HEK293T (cell line): ENCODE data around the gene PDXK.

Experiments used
- CTCF ChIA-PET: fragments of 350-600 bp; formaldehyde crosslinking; extraction: SDS; loops from one replicate; lab custom pipeline; 2021; ENCODE audit warnings: antibody characterized with exemption, inconsistent platforms; lab: Yijun Ruan, JAX
- POLR2A ChIA-PET: fragments of 350-600 bp; formaldehyde crosslinking; extraction: SDS; loops from one replicate; lab custom pipeline; 2020; ENCODE audit warnings: antibody characterized with exemption, inconsistent platforms; lab: Yijun Ruan, JAX
- DNase-seq: peaks from one replicate; pipeline ENCODE4 v3.0.0; 2012; ENCODE audit warnings: mixed read lengths; ENCODE audit errors: extremely low spot score
- ARNT ChIP-seq: fragments of 450-650 bp; IDR thresholded peaks from 2 replicates; pipeline ENCODE4 v1.6.1; 2017; ENCODE audit warnings: mild to moderate bottlenecking
- BHLHE40 ChIP-seq: fragments of 450-650 bp; IDR thresholded peaks from 2 replicates; pipeline ENCODE4 v1.6.1; 2016; ENCODE audit warnings: mild to moderate bottlenecking, moderate library complexity, borderline replicate concordance
- CTBP1 ChIP-seq: fragments of 450-650 bp; IDR thresholded peaks from 2 replicates; pipeline ENCODE4 v1.6.1; 2016; ENCODE audit warnings: borderline replicate concordance
- ELF4 ChIP-seq: fragments of 450-650 bp; IDR thresholded peaks from 2 replicates; pipeline ENCODE4 v1.6.1; 2017; ENCODE audit warnings: antibody characterized with exemption
- FOXA1 ChIP-seq: fragments of 450-650 bp; IDR thresholded peaks from 2 replicates; pipeline ENCODE4 v1.6.1; 2016; ENCODE audit warnings: mild to moderate bottlenecking
- FOXK2 ChIP-seq: fragments of 450-650 bp; IDR thresholded peaks from 2 replicates; pipeline ENCODE4 v1.6.1; 2016; ENCODE audit warnings: mild to moderate bottlenecking
- FOXM1 ChIP-seq: fragments of 450-650 bp; IDR thresholded peaks from 2 replicates; pipeline ENCODE4 v1.6.1; 2017; ENCODE audit warnings: mild to moderate bottlenecking, borderline replicate concordance
- HDGF ChIP-seq: fragments of 450-650 bp; IDR thresholded peaks from 2 replicates; pipeline ENCODE4 v1.6.1; 2017; ENCODE audit warnings: antibody characterized with exemption, borderline replicate concordance
- L3MBTL2 ChIP-seq: fragments of 450-650 bp; conservative IDR thresholded peaks from 2 replicates; pipeline ENCODE4 v1.6.1; 2016; ENCODE audit warnings: mild to moderate bottlenecking
- LEF1 ChIP-seq: fragments of 450-650 bp; IDR thresholded peaks from 2 replicates; pipeline ENCODE4 v1.6.1; 2017; ENCODE audit warnings: mild to moderate bottlenecking, borderline replicate concordance
- NFRKB ChIP-seq: fragments of 450-650 bp; IDR thresholded peaks from 2 replicates; pipeline ENCODE4 v1.6.1; 2016; ENCODE audit warnings: mild to moderate bottlenecking, moderate library complexity
- SP1 ChIP-seq: fragments of 450-650 bp; IDR thresholded peaks from 2 replicates; pipeline ENCODE4 v1.6.1; 2017
- SUZ12 ChIP-seq: fragments of 450-650 bp; IDR thresholded peaks from 2 replicates; pipeline ENCODE4 v1.6.1; 2016; ENCODE audit warnings: mild to moderate bottlenecking
- TARDBP ChIP-seq: fragments of 450-650 bp; IDR thresholded peaks from 2 replicates; pipeline ENCODE4 v1.6.1; 2016
- ZNF384 ChIP-seq: fragments of 450-650 bp; IDR thresholded peaks from 2 replicates; pipeline ENCODE4 v1.6.1; 2016
- TF ChIP-seq, protein P1 (sequence below): fragments of 450-650 bp; IDR thresholded peaks from 2 replicates; pipeline ENCODE4 v1.6.1; 2016

The PDXK gene

DNA sequence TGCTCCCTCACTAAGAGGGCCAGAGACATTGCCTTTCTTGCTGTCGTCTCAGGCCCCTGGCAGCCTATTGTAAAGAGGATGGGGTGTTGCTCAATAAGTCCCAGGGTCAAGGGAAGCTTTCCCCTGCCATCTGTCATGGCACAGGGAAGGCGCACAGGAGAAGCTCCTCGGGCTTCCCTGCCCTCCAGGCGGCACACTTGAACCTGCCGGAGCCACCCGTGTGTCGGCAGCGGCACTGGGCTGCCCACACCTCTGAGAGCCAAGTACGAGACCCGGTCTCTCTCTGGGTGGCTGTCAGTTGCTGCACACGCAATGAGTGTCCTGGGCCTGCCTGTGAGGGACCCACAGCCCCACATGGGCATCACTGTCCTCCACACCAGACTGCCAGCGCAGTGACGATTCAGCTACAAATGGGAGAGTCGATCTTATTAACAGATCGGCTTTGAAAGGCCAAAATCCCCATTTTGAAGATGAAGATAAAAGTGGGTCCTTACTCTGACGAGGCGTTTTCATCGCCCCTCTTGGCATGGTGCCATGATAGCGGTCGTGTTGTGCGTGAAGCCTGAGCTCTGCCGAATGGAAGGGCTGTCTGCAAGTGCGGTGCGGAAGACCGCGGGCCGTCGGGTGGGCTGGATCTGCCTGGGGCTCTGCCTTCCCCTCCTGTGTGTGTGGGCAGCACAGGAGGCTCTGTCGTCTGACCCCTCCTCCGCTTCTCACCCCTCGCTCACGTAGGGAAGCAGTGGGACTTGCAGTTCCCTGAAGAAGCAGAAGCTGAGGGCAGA is 29.2 kb upstream of the PDXK start:
- ChIA-PET POLR2A (no interaction called here), CTCF (no interaction called here)
- no peak for DNase-seq
- no peak for TF ChIP-seq LEF1
- no peak for TF ChIP-seq BHLHE40

DNA sequence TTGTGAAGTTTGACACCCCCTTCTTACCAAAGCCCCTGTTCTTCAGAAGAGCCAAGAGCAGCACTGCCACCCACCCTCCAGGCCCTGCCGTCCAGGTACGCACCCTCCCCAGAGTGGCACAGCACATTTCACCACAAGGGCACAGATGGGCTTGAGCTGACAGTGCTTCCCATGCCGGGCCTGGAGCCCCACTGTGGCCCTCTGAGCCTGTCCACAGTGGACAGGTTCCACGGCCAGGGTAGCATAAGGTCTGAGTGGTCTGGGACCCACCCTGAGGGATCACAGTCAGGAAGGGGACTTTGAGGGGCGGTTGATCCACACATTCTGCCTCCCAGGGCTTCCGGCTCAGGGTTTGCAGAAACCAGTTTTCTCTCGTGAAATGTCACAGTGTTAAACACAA is 28.6 kb upstream of the PDXK start:
- ChIA-PET POLR2A (no interaction called here), CTCF (no interaction called here)
- DNase-seq, result no peak
- TF ChIP-seq ELF4 (no peak), SUZ12 (no peak), SP1 (no peak), FOXA1 (no peak), ZNF384 (no peak), FOXM1 (no peak), ARNT (no peak), CTBP1 (no peak), NFRKB (no peak), TARDBP (no peak), FOXK2 (no peak), BHLHE40 (no peak), LEF1 (no peak), L3MBTL2 (no peak), HDGF (no peak)
- TF ChIP-seq, protein P1, sequence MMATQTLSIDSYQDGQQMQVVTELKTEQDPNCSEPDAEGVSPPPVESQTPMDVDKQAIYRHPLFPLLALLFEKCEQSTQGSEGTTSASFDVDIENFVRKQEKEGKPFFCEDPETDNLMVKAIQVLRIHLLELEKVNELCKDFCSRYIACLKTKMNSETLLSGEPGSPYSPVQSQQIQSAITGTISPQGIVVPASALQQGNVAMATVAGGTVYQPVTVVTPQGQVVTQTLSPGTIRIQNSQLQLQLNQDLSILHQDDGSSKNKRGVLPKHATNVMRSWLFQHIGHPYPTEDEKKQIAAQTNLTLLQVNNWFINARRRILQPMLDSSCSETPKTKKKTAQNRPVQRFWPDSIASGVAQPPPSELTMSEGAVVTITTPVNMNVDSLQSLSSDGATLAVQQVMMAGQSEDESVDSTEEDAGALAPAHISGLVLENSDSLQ, result no peak

DNA sequence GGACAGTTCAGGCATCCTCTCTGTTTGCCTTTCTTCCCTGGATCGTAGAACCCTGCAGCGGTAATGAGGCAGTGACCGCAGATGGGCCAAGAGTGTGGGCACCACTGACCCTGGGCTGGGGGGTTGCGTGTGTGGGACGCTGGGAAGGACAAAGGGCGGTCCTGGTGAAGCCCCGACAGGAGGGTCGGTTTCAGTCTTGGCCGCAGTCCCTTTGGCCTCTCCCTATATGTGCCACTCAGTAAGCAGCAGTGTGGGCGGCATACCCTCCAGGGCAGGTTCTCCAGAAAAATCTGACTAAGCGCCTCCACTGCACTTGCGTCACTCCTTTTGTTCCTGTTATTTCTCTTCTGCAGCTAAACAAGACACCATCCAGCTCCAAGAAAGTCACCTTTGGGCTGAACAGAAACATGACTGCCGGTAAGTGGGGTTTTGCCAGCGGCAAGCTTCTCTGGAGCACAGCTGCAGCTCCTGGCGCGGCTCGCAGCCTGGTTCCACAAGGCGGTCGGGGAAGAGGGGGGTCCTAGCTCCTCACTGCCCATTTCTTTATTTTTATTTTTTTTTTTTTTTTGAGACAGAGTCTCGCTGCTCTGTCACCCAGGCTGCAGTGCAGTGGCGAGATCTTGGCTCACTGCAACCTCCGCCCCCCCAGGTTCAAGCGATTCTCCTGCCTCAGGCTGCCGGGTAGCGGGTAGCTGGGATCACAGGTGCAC is 27.7 kb upstream of the PDXK start:
- ChIA-PET POLR2A (no interaction called here), CTCF (no interaction called here)
- DNase-seq, result no peak
- no peak for TF ChIP-seq ZNF384
- no peak for TF ChIP-seq SUZ12
- TF ChIP-seq, protein P1, result no peak
- TF ChIP-seq SP1, result no peak
- no peak for TF ChIP-seq FOXA1

DNA sequence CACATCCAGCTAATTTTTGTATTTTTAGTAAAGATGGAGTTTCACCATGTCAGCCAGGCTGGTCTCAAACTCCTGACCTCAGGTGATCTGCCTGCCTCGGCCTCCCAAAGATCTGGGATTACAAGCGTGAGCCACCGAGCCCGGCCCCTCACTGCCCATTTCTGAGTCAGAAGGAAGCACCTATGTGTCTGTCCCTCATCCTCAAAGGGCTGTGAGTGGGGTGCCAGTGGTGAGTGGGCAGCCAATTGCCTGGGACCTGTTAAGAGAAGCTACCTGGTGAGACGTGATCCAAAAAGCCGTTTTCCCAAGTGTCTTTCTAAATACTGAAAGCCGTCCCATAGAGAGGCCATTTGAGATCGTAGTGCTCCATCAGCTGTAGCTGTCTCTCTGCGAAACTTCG is 27.1 kb upstream of the PDXK start:
- TF ChIP-seq BHLHE40 (no peak), ELF4 (no peak)
- DNase-seq, result no peak
- CTCF ChIA-PET, result no interaction called here
- POLR2A ChIA-PET, result no interaction called here

DNA sequence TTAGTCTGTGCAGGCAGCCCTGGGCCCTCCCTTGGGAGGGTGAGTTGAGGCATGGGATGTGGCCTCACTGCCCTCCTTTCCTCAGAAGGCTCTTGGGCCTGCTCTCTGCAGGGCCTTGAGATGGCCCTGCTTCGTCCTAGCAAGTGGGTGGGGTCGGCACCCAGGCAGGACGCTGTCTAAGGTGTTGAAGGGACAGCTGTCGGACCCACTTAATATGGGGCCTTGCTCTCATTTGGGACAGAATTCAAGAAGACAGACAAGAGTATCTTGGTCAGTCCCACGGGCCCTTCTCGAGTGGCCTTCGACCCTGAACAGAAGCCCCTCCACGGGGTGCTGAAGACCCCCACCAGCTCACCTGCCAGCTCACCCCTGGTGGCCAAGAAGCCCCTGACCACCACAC is 26.0 kb upstream of the PDXK start:
- no peak for DNase-seq
- TF ChIP-seq ELF4 (no peak), ARNT (no peak), TARDBP (no peak), ZNF384 (no peak), SUZ12 (no peak), LEF1 (no peak), FOXM1 (no peak), L3MBTL2 (no peak), FOXA1 (no peak), SP1 (no peak), BHLHE40 (no peak), NFRKB (no peak)
- TF ChIP-seq, protein P1, result no peak
- ChIA-PET CTCF (no interaction called here), POLR2A (interaction anchor here (1.0 kb wide), 1 partner anchor 10 kb away, joined by 3 read pairs; no protein-coding TSS in a partner anchor)

DNA sequence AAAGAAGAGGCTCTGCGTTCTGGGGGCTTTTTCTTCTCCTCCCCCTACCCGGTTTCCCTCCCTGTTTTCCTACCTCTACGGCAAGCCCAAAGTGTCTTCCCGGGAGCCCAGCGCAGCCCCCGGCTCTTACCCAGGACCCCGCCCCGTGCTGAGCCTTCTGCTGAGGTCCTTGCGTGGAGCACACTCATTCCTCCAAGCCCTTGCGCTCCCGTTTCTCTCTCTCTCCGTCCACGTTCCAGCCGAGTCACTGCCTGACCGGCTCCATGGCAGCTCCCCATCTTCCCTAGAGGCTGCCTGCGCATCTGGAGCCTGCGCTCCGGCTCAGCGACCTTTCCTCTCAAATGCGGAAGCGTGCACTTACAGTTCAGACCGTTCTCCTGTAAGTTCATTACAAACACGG is 24.9 kb upstream of the PDXK start:
- ChIA-PET POLR2A (no interaction called here), CTCF (no interaction called here)

More for the DNA sequence above, 24.9 kb upstream of the PDXK start:
- no peak for DNase-seq
- TF ChIP-seq ELF4, result no peak
- TF ChIP-seq FOXK2, result no peak
- no peak for TF ChIP-seq SP1
- no peak for TF ChIP-seq ARNT
- no peak for TF ChIP-seq SUZ12
- TF ChIP-seq L3MBTL2, result no peak
- no peak for TF ChIP-seq NFRKB
- TF ChIP-seq TARDBP, result no peak
- no peak for TF ChIP-seq CTBP1
